Thoracic aorta (tissue), 2 donors: ENCODE results near the gene SUFU. TPM values are rescaled to one million over a fixed set of nuclear protein-coding genes. Genes with fewer than 3 reads are reported as not detected.

Experiments
- ATAC-seq: fragments of 150-250 bp; one replicate; pipeline ENCODE4 v1.8.0; 2017; ENCODE audit warnings: low read depth; ENCODE audit not compliant: insufficient number of reproducible peaks, low FRiP score
- DNase-seq: peaks from one replicate; pipeline ENCODE4 v3.0.0-alpha.2; 2020; ENCODE audit warnings: low spot score
- H3K27ac ChIP-seq, 2 donors: fragments of 200-600 bp; sonication (generic); 1 replicate in 1 of 2; 2 replicates in 1 of 2; pipeline ENCODE4 v1.5.1; 2016; ENCODE audit warnings: mild to moderate bottlenecking in 2 of 2, moderate library complexity in 2 of 2
- H3K27me3 ChIP-seq: fragments of 200-600 bp; sonication (generic); replicated peaks from 2 replicates; pipeline ENCODE4 v1.6.0; 2016; ENCODE audit warnings: mild to moderate bottlenecking; ENCODE audit not compliant: insufficient read depth
- H3K36me3 ChIP-seq: fragments of 200-600 bp; sonication (generic); one replicate; pipeline ENCODE4 v1.5.1; 2016
- H3K4me1 ChIP-seq, 2 donors: fragments of 200-600 bp; sonication (generic); 1 replicate in 1 of 2; 2 replicates in 1 of 2; pipeline versions ENCODE4 v1.5.1 to v1.6.0; 2016; ENCODE audit warnings: low read depth in 2 of 2, mild to moderate bottlenecking in 1 of 2; ENCODE audit not compliant: control insufficient read depth in 1 of 2
- H3K4me3 ChIP-seq: fragments of 200-600 bp; sonication (generic); 2 replicates; pipeline ENCODE4 v1.5.1; 2016; ENCODE audit warnings: mild to moderate bottlenecking
- H3K9me3 ChIP-seq: fragments of 200-600 bp; sonication (generic); 2 replicates; pipeline ENCODE4 v1.5.1; 2016
- CTCF ChIP-seq: fragments of 200-600 bp; sonication (generic); IDR thresholded peaks from one replicate; pipeline ENCODE4 v1.5.1; 2019; ENCODE audit warnings: antibody characterized with exemption
- total RNA-seq, 2 donors: library from RNA; depleted of rRNA; stranded (reverse); fragments of >200 nt; gene quantifications; one replicate each; pipeline versions ENCODE4 v1.1.0 to v1.2.3, GENCODE V29; 2016

Gene SUFU
- total RNA-seq, 2 donors from 2014 or later = 4.6 to 7.6 TPM

GRCh38 chr10:102596506-102596971 lies 92.8 kb downstream of the SUFU start:
- H3K9me3 ChIP-seq = no peaks in the 10 kb centered on the region
- peaks cover 22 to 61% of the 10 kb centered on the region in 2 donors for H3K4me1 ChIP-seq
- ATAC-seq (peak; percentile 19), DNase-seq (no peak)
- peak; percentile 53 for TF ChIP-seq CTCF
- H3K36me3 ChIP-seq = no peaks in the 10 kb centered on the region
- peak overlapping the region; percentile 6 to 54 for H3K27ac ChIP-seq
- H3K27me3 ChIP-seq = no peaks in the 10 kb centered on the region
- no peak overlapping the region for H3K4me3 ChIP-seq

- DNase-seq = no peak
- no peak for ATAC-seq
- H3K36me3 ChIP-seq = no peaks in the 10 kb centered on the region
- H3K9me3 ChIP-seq = no peaks in the 10 kb centered on the region
- H3K4me1 ChIP-seq = peaks cover 29 to 69% of the 10 kb centered on the region in 2 donors
- H3K27me3 ChIP-seq = no peaks in the 10 kb centered on the region
- TF ChIP-seq CTCF = no peak
- H3K4me3 ChIP-seq = no peak overlapping the region
- H3K27ac ChIP-seq = peak overlapping the region; percentile 12 to 42
Measured at GRCh38 chr10:102597131-102597991, 93.6 kb downstream of the SUFU start.

- Histone ChIP-seq H3K9me3 (no peaks in the 10 kb centered on the region), H3K4me1 (peaks cover 34 to 78% of the 10 kb centered on the region in 2 donors), H3K27me3 (no peaks in the 10 kb centered on the region), H3K27ac (peak overlapping the region in 1 of 2 donors; percentile 11), H3K4me3 (no peak overlapping the region), H3K36me3 (no peaks in the 10 kb centered on the region)
- ATAC-seq = no peak
- no peak for TF ChIP-seq CTCF
- no peak for DNase-seq
Measured at GRCh38 chr10:102598243-102598642, 94.5 kb downstream of the SUFU start.

- Histone ChIP-seq H3K9me3 (no peaks in the 10 kb centered on the region), H3K4me3 (no peak overlapping the region), H3K4me1 (peaks cover 34 to 87% of the 10 kb centered on the region in 2 donors), H3K27me3 (no peaks in the 10 kb centered on the region), H3K27ac (peak overlapping the region; percentile 45 to 48), H3K36me3 (no peaks in the 10 kb centered on the region)
- no peak for TF ChIP-seq CTCF
- ATAC-seq = no peak
- DNase-seq = no peak
Measured at GRCh38 chr10:102599565-102600327, 96.0 kb downstream of the SUFU start.

GRCh38 chr10:102600816-102601215 lies 97.0 kb downstream of the SUFU start:
- no peak for TF ChIP-seq CTCF
- no peaks in the 10 kb centered on the region for H3K36me3 ChIP-seq
- ATAC-seq = no peak
- peak overlapping the region; percentile 48 to 82 for H3K27ac ChIP-seq
- DNase-seq = no peak
- peaks cover 25 to 76% of the 10 kb centered on the region in 2 donors for H3K4me1 ChIP-seq
- H3K27me3 ChIP-seq = no peaks in the 10 kb centered on the region
- H3K4me3 ChIP-seq = no peak overlapping the region
- H3K9me3 ChIP-seq = no peaks in the 10 kb centered on the region
